Neural progenitor cell (in vitro differentiated cells): ENCODE data around the gene RAPGEF2. TPM values are rescaled to one million over a fixed set of nuclear protein-coding genes. Genes with fewer than 3 reads are reported as not detected.

Experiments
- DNase-seq: peaks from one replicate; pipeline ENCODE4 v3.0.0-alpha.2; 2016; ENCODE audit warnings: low spot score
- H2AFZ ChIP-seq: fragments of 200-600 bp; sonication (generic); replicated peaks from 2 replicates; pipeline ENCODE4 v1.6.1; 2016; ENCODE audit warnings: antibody characterized with exemption
- H3F3A ChIP-seq: fragments of 200-600 bp; sonication (generic); 2 replicates; pipeline ENCODE4 v1.6.1; 2016; ENCODE audit warnings: antibody characterized with exemption, low read depth
- H3K27ac ChIP-seq: fragments of 200-600 bp; sonication (generic); 2 replicates; pipeline ENCODE4 v1.5.1; 2016; ENCODE audit warnings: mild to moderate bottlenecking
- H3K27me3 ChIP-seq: fragments of 200-600 bp; sonication (generic); 2 replicates; pipeline ENCODE4 v1.6.1; 2016; ENCODE audit warnings: mild to moderate bottlenecking, moderate library complexity
- H3K36me3 ChIP-seq: fragments of 200-600 bp; sonication (generic); 2 replicates; pipeline ENCODE4 v1.5.1; 2016
- H3K4me1 ChIP-seq: fragments of 200-600 bp; sonication (generic); 2 replicates; pipeline ENCODE4 v1.6.1; 2016; ENCODE audit warnings: mixed run types
- H3K4me2 ChIP-seq: fragments of 200-600 bp; sonication (generic); 2 replicates; pipeline ENCODE4 v1.6.1; 2016
- H3K4me3 ChIP-seq: fragments of 200-600 bp; sonication (generic); 2 replicates; pipeline ENCODE4 v1.5.1; 2016
- H3K79me2 ChIP-seq: fragments of 200-600 bp; sonication (generic); 2 replicates; pipeline ENCODE4 v1.6.1; 2016; ENCODE audit warnings: low read depth
- H3K9ac ChIP-seq: fragments of 200-600 bp; sonication (generic); 2 replicates; pipeline ENCODE4 v1.6.1; 2016
- H3K9me3 ChIP-seq: fragments of 200-600 bp; sonication (generic); 2 replicates; pipeline ENCODE4 v1.5.1; 2016; ENCODE audit warnings: low read depth
- H4K20me1 ChIP-seq: fragments of 200-600 bp; sonication (generic); 2 replicates; pipeline ENCODE4 v1.6.1; 2016; ENCODE audit warnings: low read depth
- H3K27ac Mint-ChIP-seq: 3 replicates; pipeline ENCODE4 v1.8.0; 2021; ENCODE audit warnings: mixed read lengths
- H3K27me3 Mint-ChIP-seq: 2 replicates; pipeline ENCODE4 v1.8.0; 2022; ENCODE audit warnings: low read depth, mild to moderate bottlenecking, inconsistent platforms, moderate library complexity, mixed read lengths; ENCODE audit not compliant: insufficient read depth
- H3K36me3 Mint-ChIP-seq: 3 replicates; pipeline ENCODE4 v1.8.0; 2021; ENCODE audit warnings: mixed read lengths
- H3K4me1 Mint-ChIP-seq: 3 replicates; pipeline ENCODE4 v1.8.0; 2021; ENCODE audit warnings: mixed read lengths
- H3K4me3 Mint-ChIP-seq: 3 replicates; pipeline ENCODE4 v1.8.0; 2021; ENCODE audit warnings: mild to moderate bottlenecking, moderate library complexity, mixed read lengths
- H3K9me3 Mint-ChIP-seq: 3 replicates; pipeline ENCODE4 v1.8.0; 2020; ENCODE audit warnings: mixed read lengths
- CTCF ChIP-seq: fragments of 200-600 bp; sonication (generic); IDR thresholded peaks from 2 replicates; pipeline ENCODE4 v1.5.1; 2017; ENCODE audit warnings: antibody characterized with exemption, mild to moderate bottlenecking
- EZH2 ChIP-seq: fragments of 200-600 bp; sonication (generic); IDR thresholded peaks from 2 replicates; pipeline ENCODE4 v1.6.1; 2017; ENCODE audit warnings: antibody characterized with exemption, mild to moderate bottlenecking, moderate library complexity
- EZH2phosphoT487 ChIP-seq: fragments of 200-600 bp; sonication (generic); IDR thresholded peaks from 2 replicates; pipeline ENCODE4 v1.6.1; 2017; ENCODE audit warnings: antibody characterized with exemption
- total RNA-seq: library from RNA; depleted of rRNA; stranded (reverse); fragments of >200 nt; gene quantifications from 2 replicates; pipeline ENCODE4 v1.2.3, GENCODE V29; 2015; ENCODE audit warnings: low replicate concordance

RAPGEF2 gene
- total RNA-seq, 1 donor from 2014 or later, result 70.4 TPM

- H3K9ac ChIP-seq, result no peak overlapping the region
- TF ChIP-seq CTCF, result no peak
- no peak for TF ChIP-seq EZH2phosphoT487
- no peak for TF ChIP-seq EZH2
- H3K4me1 ChIP-seq, result no peaks in the 10 kb centered on the region
- peaks cover 11% of the 10 kb centered on the region for H3K36me3 Mint-ChIP-seq
- no peak overlapping the region for H3K4me2 ChIP-seq
- no peak overlapping the region for H3K4me3 Mint-ChIP-seq
- H4K20me1 ChIP-seq, result no peaks in the 10 kb centered on the region
- H3K79me2 ChIP-seq, result peaks cover 28% of the 10 kb centered on the region
- H3K9me3 ChIP-seq, result no peaks in the 10 kb centered on the region
- H3K4me1 Mint-ChIP-seq, result no peaks in the 10 kb centered on the region
- H3K36me3 ChIP-seq, result no peaks in the 10 kb centered on the region
- no peaks in the 10 kb centered on the region for H3K9me3 Mint-ChIP-seq
- H2AFZ ChIP-seq, result no peak overlapping the region
- no peak for DNase-seq
- H3K27me3 ChIP-seq, result no peaks in the 10 kb centered on the region
- H3K27ac Mint-ChIP-seq, result no peak overlapping the region
- no peak overlapping the region for H3K27ac ChIP-seq
- no peak overlapping the region for H3K4me3 ChIP-seq
- no peaks in the 10 kb centered on the region for H3K27me3 Mint-ChIP-seq
- H3F3A ChIP-seq, result no peaks in the 10 kb centered on the region
Observed at GRCh38 chr4:159212675-159213293, 109.9 kb downstream of the RAPGEF2 start.

GRCh38 chr4:159216834-159217233, 114.0 kb downstream of the RAPGEF2 start:
- Histone ChIP-seq H3K79me2 (peaks cover 54% of the 10 kb centered on the region), H3K9me3 (no peaks in the 10 kb centered on the region), H3K4me1 (no peaks in the 10 kb centered on the region), H3K27me3 (no peaks in the 10 kb centered on the region), H3K4me2 (no peak overlapping the region), H3F3A (no peaks in the 10 kb centered on the region), H2AFZ (no peak overlapping the region), H3K4me3 (no peak overlapping the region), H3K27ac (no peak overlapping the region), H4K20me1 (no peaks in the 10 kb centered on the region), H3K36me3 (no peaks in the 10 kb centered on the region), H3K9ac (no peak overlapping the region)
- no peaks in the 10 kb centered on the region for H3K27me3 Mint-ChIP-seq
- no peak overlapping the region for H3K27ac Mint-ChIP-seq
- H3K4me1 Mint-ChIP-seq, result no peaks in the 10 kb centered on the region
- peaks cover 6% of the 10 kb centered on the region for H3K36me3 Mint-ChIP-seq
- peaks cover 2% of the 10 kb centered on the region for H3K9me3 Mint-ChIP-seq
- no peak for DNase-seq
- TF ChIP-seq EZH2phosphoT487 (no peak), CTCF (no peak), EZH2 (no peak)
- no peak overlapping the region for H3K4me3 Mint-ChIP-seq

GRCh38 chr4:159219862-159220261, 117.0 kb downstream of the RAPGEF2 start:
- no peak overlapping the region for H3K9ac ChIP-seq
- no peaks in the 10 kb centered on the region for H3K4me1 Mint-ChIP-seq
- H3K4me1 ChIP-seq, result no peaks in the 10 kb centered on the region

More at GRCh38 chr4:159219862-159220261, 117.0 kb downstream of the RAPGEF2 start:
- no peaks in the 10 kb centered on the region for H3K27me3 Mint-ChIP-seq
- no peak overlapping the region for H3K4me3 Mint-ChIP-seq
- no peak for DNase-seq
- no peak overlapping the region for H3K27ac Mint-ChIP-seq
- Histone ChIP-seq H3F3A (no peaks in the 10 kb centered on the region), H2AFZ (no peak overlapping the region), H3K27ac (no peak overlapping the region), H3K4me2 (no peak overlapping the region), H4K20me1 (peaks cover 3% of the 10 kb centered on the region), H3K27me3 (no peaks in the 10 kb centered on the region), H3K4me3 (no peak overlapping the region), H3K79me2 (peaks cover 61% of the 10 kb centered on the region), H3K9me3 (no peaks in the 10 kb centered on the region), H3K36me3 (no peaks in the 10 kb centered on the region)
- TF ChIP-seq EZH2 (no peak), EZH2phosphoT487 (no peak), CTCF (no peak)
- H3K9me3 Mint-ChIP-seq, result peaks cover 2% of the 10 kb centered on the region
- H3K36me3 Mint-ChIP-seq, result peaks cover 7% of the 10 kb centered on the region
